Stomach (tissue), 4 donors: ENCODE measurements around the gene PLA2G4F.

Experiments used
- EP300 ChIP-seq: sonication (generic); formaldehyde crosslinking; IDR thresholded peaks from one replicate; pipeline ENCODE4 v1.6.1; 2017; ENCODE audit warnings: antibody characterized with exemption
- POLR2A ChIP-seq, 4 donors: fragments of 450-650 bp; IDR thresholded peaks; one replicate each; pipeline ENCODE4 v1.6.1; 2016; ENCODE audit warnings: antibody characterized with exemption in 4 of 4, control low read depth in 2 of 4, mild to moderate bottlenecking in 1 of 4, moderate library complexity in 1 of 4
- POLR2AphosphoS5 ChIP-seq, 3 donors: sonication (generic); formaldehyde crosslinking; IDR thresholded peaks; one replicate each; pipeline ENCODE4 v1.6.1; 2016; ENCODE audit warnings: antibody characterized with exemption in 3 of 3
- TF ChIP-seq, protein P1 (sequence below), 7 experiments: fragments of 450-650 bp in 4 of 7; fragments of 200-600 bp in 3 of 7; sonication (generic) in 3 of 7; IDR thresholded peaks; one replicate each; pipeline ENCODE4 v1.5.1; 2016 to 2019; ENCODE audit warnings: antibody characterized with exemption in 7 of 7, control low read depth in 2 of 7, mild to moderate bottlenecking in 1 of 7

DNA sequence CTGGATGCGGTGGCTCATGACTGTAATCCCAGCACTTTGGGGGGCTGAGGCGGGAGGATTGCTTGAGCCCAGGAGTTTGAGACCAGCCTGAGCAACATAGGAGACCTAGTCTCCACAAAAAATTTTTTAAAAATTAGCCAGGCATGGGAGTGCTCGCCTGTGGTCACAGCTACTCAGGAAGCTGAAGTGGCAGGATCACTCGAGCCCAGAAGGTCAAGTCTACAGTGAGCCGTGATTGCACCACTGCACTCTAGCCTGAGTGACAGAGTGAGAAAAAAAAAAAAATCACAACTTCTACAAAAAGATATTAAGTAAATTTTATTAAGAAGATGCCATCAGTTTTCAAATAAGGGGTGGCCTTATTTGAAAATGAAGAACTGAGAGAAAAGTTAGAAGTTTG, 50.1 kb downstream of the PLA2G4F start:
- TF ChIP-seq, protein P1, sequence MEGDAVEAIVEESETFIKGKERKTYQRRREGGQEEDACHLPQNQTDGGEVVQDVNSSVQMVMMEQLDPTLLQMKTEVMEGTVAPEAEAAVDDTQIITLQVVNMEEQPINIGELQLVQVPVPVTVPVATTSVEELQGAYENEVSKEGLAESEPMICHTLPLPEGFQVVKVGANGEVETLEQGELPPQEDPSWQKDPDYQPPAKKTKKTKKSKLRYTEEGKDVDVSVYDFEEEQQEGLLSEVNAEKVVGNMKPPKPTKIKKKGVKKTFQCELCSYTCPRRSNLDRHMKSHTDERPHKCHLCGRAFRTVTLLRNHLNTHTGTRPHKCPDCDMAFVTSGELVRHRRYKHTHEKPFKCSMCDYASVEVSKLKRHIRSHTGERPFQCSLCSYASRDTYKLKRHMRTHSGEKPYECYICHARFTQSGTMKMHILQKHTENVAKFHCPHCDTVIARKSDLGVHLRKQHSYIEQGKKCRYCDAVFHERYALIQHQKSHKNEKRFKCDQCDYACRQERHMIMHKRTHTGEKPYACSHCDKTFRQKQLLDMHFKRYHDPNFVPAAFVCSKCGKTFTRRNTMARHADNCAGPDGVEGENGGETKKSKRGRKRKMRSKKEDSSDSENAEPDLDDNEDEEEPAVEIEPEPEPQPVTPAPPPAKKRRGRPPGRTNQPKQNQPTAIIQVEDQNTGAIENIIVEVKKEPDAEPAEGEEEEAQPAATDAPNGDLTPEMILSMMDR (IDR thresholded peaks at IDR 0.05) = no peak
- TF ChIP-seq EP300 (no peak), POLR2A (IDR thresholded peaks at IDR 0.05) (no peak), POLR2AphosphoS5 (IDR thresholded peaks at IDR 0.05) (no peak)
